Stimulated activated CD4-positive, alpha-beta T cell treated with anti-CD3 and anti-CD28 coated beads, Interleukin-12 subunit alpha, Interleukin-12 subunit beta, amount 100 ng/mL, for 48 hours (primary cell): ENCODE results near the gene NKG7.

Source experiments
- DNase-seq, 3 donors: peaks; one replicate each; pipeline ENCODE4 v3.0.0-alpha.2; 2020; ENCODE audit warnings: low read depth in 2 of 3, low spot score in 1 of 3

Gene NKG7

DNA sequence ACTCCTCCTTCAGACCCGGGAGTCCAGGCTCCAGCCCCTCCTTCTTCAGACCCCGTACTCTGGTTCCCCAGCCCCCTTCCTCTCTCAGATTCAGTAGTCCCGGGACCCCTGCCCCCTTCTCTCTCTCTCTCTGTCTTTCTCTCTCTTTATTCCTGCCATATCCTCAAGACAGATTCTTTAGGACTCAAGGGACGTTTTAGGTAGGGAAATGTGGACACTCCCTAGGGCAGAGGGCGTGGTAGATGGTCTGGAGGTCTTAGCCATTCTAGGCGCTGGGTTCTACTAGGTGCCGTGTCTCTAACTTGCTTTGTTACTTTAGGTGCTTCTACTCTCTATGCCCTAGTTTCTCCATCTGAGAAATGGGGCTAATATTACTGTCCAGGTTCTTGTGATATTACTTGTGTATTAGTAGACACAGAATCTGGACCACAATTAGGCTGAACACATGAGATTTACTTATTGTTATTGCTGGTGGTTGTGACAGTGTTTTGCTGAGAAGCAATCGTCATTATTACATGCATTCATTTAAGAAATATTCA, 18.7 kb upstream of the NKG7 start:
- no peak for DNase-seq

- DNase-seq = no peak
Observed at GRCh38 chr19:51389143-51389542, 16.7 kb upstream of the NKG7 start.

GRCh38 chr19:51387924-51388389, 15.5 kb upstream of the NKG7 start, which contains the start of gene LIM2:
Gene LIM2 (minus strand): TSS chr19:51387974. CDS start chr19:51387443, 531 bp downstream.
- no peak for DNase-seq

DNA sequence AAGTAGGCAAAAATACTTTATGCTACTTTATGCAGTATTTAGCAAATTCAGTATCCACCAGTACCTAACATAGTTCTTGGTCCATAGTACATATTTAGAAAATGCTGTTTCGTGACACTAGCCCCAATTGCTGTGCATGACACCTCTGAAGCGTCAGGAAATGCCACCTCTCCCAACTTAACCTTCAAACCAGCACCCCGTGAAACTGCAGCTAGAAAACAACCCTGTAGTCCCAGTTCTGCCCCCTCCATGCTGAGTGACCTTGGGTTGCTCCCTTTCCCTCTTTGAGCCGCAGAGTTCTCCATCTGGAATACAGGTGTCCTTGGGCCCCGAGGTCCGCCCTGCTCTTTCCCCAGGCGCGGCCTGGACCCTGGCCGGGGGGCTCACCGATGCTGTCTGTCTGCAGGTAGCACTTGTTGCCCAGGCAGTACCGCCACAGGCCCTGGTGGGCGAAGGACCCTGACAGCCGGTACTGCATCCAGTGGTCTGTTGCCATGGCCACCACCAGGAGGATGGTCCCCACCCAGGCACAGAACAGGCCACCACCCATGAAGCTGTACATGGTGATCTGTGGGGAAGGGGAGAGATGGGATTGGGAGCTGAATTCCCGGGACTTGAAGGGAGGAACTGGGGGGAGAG, 14.5 kb upstream of the NKG7 start:
- no peak for DNase-seq

- no peak for DNase-seq
Observed at GRCh38 chr19:51382004-51382403, 9.6 kb upstream of the NKG7 start.

DNA sequence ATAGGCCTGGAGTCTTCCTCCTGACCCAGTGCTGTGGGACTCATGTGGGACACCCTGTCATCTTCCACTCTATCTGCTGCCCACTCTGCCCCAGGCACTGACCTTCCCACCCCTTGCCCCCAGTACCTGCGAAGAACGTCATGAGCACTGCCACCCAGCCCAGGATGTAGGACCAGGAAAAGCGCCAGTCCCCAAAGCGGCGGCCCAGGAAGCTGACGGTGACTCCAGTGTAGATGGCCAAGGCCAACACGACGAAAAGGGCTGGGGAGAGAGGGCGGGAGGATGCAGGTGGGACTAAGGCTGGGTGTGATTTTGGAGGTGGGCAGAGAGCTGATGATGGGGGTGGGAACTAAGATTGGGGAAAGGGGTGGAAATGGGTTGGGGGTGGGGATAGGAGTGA, 7.9 kb upstream of the NKG7 start:
- no peak for DNase-seq

DNA sequence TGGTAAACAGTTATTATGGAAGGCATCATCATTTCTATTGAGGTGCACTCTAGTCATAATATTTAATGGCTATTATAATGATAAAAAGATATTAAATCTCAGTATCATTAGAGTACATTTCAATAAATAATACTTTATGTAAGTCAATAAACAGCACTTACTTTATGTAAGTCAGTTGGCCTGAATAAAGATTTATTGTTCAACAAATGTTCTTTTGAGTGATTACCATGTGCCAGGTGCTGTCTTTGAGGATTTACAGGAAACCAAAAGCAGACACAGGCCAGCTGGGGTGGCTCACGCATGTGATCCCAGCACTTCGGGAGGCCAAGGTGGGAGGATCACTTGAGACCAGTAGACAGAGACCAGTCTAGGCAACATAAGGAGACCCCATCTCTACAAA, 5.0 kb upstream of the NKG7 start:
- DNase-seq = no peak

- DNase-seq = peak in 1 of 3 donors; percentile 50
Observed at GRCh38 chr19:51375504-51376221, 3.2 kb upstream of the NKG7 start.

- DNase-seq = no peak
Observed at GRCh38 chr19:51372021-51372648, 319 bp downstream of the NKG7 start.

GRCh38 chr19:51371186-51371690, 1.2 kb downstream of the NKG7 start:
- DNase-seq = no peak

GRCh38 chr19:51370230-51370629, 2.2 kb downstream of the NKG7 start:
- DNase-seq = no peak

- DNase-seq = no peak
Observed at GRCh38 chr19:51368366-51369282, 3.8 kb downstream of the NKG7 start, which contains the start of gene CLDND2. Gene CLDND2 (minus strand): TSS chr19:51369003. CDS start chr19:51368577, 426 bp downstream.

DNA sequence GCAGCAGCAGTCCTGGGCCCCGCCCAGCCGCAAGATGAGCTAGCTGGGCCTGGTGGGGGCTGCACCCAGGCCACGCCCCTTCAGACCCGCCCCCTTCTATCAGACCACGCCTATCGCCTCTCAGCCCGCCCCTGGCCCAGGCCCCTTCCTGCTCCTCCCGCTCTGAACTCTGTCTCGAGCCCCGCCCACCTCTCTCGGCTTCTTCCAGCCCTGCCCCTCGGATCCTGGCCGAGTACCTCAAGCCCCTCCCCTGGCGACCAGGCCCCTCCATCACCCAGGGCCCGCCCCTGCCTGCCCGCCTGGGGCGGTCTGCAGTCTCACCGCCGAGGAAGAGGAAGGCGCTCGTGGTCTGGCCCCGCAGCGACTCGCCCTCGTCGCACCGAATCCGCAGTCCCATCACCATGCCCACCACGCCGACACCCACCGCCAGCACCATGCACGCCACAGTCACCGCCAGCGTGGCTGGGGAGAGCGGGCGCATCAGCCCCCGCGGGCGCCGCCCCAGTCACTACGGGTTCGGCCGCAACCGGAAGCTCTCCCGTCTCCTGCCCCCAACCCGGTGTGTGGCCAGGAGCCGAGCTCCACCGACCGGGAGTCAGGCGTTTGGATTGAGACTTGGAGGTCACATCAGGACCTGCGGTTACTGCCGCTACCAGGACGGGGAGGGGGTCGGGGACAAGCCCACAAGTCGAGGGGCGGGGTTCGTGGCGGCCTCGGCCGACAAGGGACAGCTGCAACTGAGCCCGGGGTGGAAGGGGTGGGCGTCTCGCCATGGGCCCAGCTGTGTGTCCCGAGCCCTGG, 4.7 kb downstream of the NKG7 start:
- DNase-seq = peak; percentile 99 to 100 (median 99)

DNA sequence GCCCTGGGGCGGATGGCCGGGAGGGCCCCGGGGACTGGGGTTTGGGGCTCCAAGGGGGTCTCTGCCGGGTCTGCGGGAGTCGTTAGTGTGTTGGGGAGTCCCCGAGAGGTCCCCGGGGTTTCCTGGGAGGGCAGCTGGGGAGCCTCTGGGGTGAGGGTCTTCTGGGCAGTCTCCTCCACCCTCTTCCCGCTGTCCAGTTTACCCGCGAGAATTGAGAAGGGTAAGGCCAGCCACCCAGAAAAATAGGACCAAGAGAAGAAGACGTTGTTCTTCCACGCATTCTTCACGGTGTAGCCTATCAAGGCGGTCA, 5.2 kb downstream of the NKG7 start:
- no peak for DNase-seq

GRCh38 chr19:51366389-51367254, 5.8 kb downstream of the NKG7 start:
- peak; percentile 89 to 95 (median 94) for DNase-seq

- DNase-seq = no peak
Observed at GRCh38 chr19:51365965-51366388, 6.5 kb downstream of the NKG7 start, which contains the start of gene ETFB. Gene ETFB (minus strand): TSS chr19:51366388. CDS start chr19:51366326, 62 bp downstream.

DNA sequence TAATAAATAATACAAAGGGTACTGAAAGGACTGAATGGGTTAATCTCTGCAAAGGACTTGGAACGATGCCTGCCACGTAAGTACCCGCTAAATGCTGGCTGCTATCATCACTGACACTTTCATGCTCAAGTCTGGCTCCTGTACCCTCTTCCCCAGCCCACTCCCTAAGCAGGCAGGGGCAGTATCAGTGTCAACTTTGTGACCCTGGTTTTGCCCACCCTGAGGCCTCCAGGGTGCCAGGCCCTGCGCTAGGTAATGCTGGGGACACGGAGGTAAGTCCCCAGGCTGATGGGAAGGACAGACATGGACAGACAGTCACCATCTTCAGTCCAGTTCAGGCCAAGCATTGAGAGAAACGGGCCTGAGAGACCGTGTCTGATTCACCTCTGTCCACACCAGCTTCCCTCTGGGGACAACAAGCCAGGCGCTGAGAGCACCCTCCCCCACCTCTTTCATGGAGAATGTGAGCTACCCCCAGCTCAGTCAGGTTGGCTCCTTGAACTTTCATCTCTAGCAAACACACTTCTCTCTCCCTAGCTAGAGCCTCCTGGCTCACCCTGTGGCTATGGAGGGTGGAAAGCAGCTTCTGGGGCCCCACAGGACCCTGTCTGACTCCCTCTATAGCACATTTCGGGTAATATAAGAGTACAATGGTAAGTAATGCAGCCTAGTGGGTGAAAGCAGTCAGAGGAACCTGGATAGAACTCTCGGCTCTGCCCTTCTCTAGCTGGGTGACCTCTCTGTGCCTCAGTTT, 7.1 kb downstream of the NKG7 start:
- no peak for DNase-seq
